PC-9 (cell line): ENCODE data around the gene MICOS13. TPM values are rescaled to one million over a fixed set of nuclear protein-coding genes. Genes with fewer than 3 reads are reported as not detected.

Experiments
- BruUV-seq: library from RNA; stranded (reverse); fragments of 400-500 nt; replicated peaks from 2 replicates; lab custom pipeline; 2021; lab: Mats Ljungman, UMichigan
- CTCF ChIA-PET: fragments of 300-600 bp; sonication (Branson Sonifier 250); formaldehyde crosslinking; loops from one replicate; lab custom pipeline; 2022; ENCODE audit warnings: antibody characterized with exemption; lab: Charles Lee
- POLR2A ChIA-PET: fragments of 300-600 bp; sonication (Branson Sonifier 250); formaldehyde crosslinking; loops from one replicate; lab custom pipeline; 2022; ENCODE audit warnings: antibody characterized with exemption; ENCODE audit not compliant: unreplicated experiment; lab: Charles Lee
- DNase-seq, 2 experiments: peaks; one replicate each; pipeline versions ENCODE4 v3.0.0 to v3.0.0-alpha.2; 2015 to 2022; ENCODE audit warnings: mixed read lengths in 1 of 2
- H2AFZ ChIP-seq: fragments of 200-600 bp; sonication (generic); 2 replicates; pipeline ENCODE4 v1.8.1; 2017; ENCODE audit warnings: antibody characterized with exemption
- H3F3A ChIP-seq: fragments of 200-600 bp; sonication (generic); 2 replicates; pipeline ENCODE4 v1.8.1; 2017; ENCODE audit warnings: antibody characterized with exemption, mild to moderate bottlenecking, low read depth; ENCODE audit not compliant: insufficient read depth
- H3K27ac ChIP-seq: fragments of 200-600 bp; sonication (generic); 2 replicates; pipeline ENCODE4 v1.6.1; 2016; ENCODE audit warnings: mixed run types
- H3K27me3 ChIP-seq: fragments of 200-600 bp; sonication (generic); 2 replicates; pipeline ENCODE4 v1.6.1; 2016; ENCODE audit warnings: low read depth, mixed run types; ENCODE audit not compliant: insufficient read depth
- H3K36me3 ChIP-seq: fragments of 200-600 bp; sonication (generic); 2 replicates; pipeline ENCODE4 v1.6.1; 2016; ENCODE audit warnings: low read depth, mixed run types
- H3K4me1 ChIP-seq: fragments of 200-600 bp; sonication (generic); replicated peaks from 2 replicates; pipeline ENCODE4 v1.6.1; 2016; ENCODE audit warnings: mixed run types; ENCODE audit not compliant: insufficient read depth
- H3K4me2 ChIP-seq: fragments of 200-600 bp; sonication (generic); 2 replicates; pipeline ENCODE4 v1.6.1; 2017; ENCODE audit warnings: mixed run types
- H3K4me3 ChIP-seq: fragments of 200-600 bp; sonication (generic); 2 replicates; pipeline ENCODE4 v1.6.1; 2016; ENCODE audit warnings: mixed run types
- H3K79me2 ChIP-seq: fragments of 200-600 bp; sonication (generic); 2 replicates; pipeline ENCODE4 v1.6.1; 2017; ENCODE audit warnings: low read depth, mixed run types
- H3K9me2 ChIP-seq: fragments of 200-600 bp; sonication (generic); 2 replicates; pipeline ENCODE4 v1.8.1; 2017; ENCODE audit warnings: mild to moderate bottlenecking; ENCODE audit not compliant: insufficient read depth
- H3K9me3 ChIP-seq: fragments of 200-600 bp; sonication (generic); 2 replicates; pipeline ENCODE4 v1.8.1; 2016; ENCODE audit warnings: low read depth; ENCODE audit not compliant: insufficient read depth
- H4K20me1 ChIP-seq: fragments of 200-600 bp; sonication (generic); 2 replicates; pipeline ENCODE4 v1.8.1; 2017; ENCODE audit not compliant: insufficient read depth
- EZH2 ChIP-seq: fragments of 200-600 bp; sonication (generic); IDR thresholded peaks from 2 replicates; pipeline ENCODE4 v1.8.0; 2017; ENCODE audit warnings: antibody characterized with exemption, low read depth
- intact Hi-C: fragments of 100-400 bp; cut with micrococcal nuclease; formaldehyde crosslinking; loops from one replicate; pipeline ENCODE4 v1.10.0; 2022; ENCODE audit not compliant: unreplicated experiment
- total RNA-seq: library from RNA; stranded (reverse); gene quantifications from 2 replicates; pipeline ENCODE4 v1.2.3, GENCODE V29; 2021
- TF ChIP-seq, protein P1 (sequence below): fragments of 200-600 bp; sonication (generic); conservative IDR thresholded peaks from 2 replicates; pipeline ENCODE4 v1.6.1; 2017; ENCODE audit warnings: mixed run types, antibody characterized with exemption, mild to moderate bottlenecking, moderate library complexity

The MICOS13 gene
- total RNA-seq, 1 experiment from 2014 or later = 34.7 TPM

DNA sequence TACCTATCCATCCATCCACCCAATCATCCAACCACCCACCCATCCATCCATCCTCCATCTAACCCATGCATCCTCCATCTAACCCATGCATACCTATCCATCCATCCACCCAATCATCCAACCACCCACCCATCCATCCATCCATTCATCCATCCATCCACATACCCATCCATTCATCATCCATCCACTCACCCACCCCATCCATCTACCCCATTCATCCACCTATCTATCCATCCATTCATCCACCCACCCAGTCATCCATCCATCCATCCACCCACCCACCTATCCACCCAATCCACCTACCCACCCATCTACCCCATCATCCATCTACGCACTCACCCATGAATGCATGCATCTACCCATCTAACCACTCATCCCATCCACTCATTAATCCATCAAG, 6.6 kb downstream of the MICOS13 start:
- ChIA-PET CTCF (no interaction called here), POLR2A (no interaction called here)
- Histone ChIP-seq H3K4me1 (no peaks in the 10 kb centered on the region), H3F3A (no peaks in the 10 kb centered on the region), H4K20me1 (no peaks in the 10 kb centered on the region), H3K27ac (no peak overlapping the region), H3K9me2 (no peaks in the 10 kb centered on the region), H3K4me3 (no peak overlapping the region), H3K9me3 (no peaks in the 10 kb centered on the region), H3K79me2 (no peaks in the 10 kb centered on the region), H3K27me3 (no peaks in the 10 kb centered on the region), H3K36me3 (no peaks in the 10 kb centered on the region), H3K4me2 (no peak overlapping the region), H2AFZ (no peak overlapping the region)
- BruUV-seq = no TSS peak
- TF ChIP-seq, protein P1, sequence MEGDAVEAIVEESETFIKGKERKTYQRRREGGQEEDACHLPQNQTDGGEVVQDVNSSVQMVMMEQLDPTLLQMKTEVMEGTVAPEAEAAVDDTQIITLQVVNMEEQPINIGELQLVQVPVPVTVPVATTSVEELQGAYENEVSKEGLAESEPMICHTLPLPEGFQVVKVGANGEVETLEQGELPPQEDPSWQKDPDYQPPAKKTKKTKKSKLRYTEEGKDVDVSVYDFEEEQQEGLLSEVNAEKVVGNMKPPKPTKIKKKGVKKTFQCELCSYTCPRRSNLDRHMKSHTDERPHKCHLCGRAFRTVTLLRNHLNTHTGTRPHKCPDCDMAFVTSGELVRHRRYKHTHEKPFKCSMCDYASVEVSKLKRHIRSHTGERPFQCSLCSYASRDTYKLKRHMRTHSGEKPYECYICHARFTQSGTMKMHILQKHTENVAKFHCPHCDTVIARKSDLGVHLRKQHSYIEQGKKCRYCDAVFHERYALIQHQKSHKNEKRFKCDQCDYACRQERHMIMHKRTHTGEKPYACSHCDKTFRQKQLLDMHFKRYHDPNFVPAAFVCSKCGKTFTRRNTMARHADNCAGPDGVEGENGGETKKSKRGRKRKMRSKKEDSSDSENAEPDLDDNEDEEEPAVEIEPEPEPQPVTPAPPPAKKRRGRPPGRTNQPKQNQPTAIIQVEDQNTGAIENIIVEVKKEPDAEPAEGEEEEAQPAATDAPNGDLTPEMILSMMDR = no peak
- TF ChIP-seq EZH2 = no peak
- no peak for DNase-seq
- intact Hi-C loops = no loop called here

DNA sequence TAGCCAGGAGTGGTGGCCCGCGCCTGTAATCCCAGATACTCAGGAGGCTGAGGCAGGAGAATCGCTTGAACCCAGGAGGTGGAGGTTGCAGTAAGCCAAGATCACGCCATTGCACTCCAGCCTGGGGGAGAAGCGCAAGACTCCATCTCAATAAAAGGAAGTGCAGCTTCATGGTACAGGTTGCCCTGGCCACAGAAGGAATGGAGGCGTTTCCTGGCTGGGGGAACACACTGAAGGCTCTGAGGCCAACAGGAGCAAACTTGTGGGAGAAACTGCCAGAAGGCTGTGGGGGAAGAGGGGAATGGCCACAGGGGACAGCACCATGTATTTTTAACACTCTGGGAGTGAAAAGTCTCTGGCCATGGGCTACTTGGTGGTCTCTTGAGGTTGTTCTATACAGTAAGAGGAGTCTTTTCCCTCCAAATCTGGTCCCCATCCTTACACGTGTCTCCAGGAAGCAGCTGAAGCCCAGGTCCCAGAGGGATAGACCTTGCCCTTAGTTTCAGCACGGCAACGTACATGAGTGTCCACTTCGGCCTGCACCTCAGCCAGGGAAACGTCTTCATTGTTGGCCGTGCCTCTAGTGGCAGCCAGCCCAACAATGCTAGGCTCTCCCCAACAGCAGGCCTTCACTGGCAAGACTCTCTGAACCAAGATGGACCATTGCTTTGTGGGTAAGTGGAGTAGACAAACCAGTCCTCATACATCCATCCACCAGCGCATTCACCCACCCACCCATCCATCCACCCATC, 7.4 kb downstream of the MICOS13 start:
- Histone ChIP-seq H2AFZ (no peak overlapping the region), H3K27ac (no peak overlapping the region), H3K4me2 (no peak overlapping the region), H3K36me3 (no peaks in the 10 kb centered on the region), H4K20me1 (no peaks in the 10 kb centered on the region), H3K9me3 (no peaks in the 10 kb centered on the region), H3K9me2 (no peaks in the 10 kb centered on the region), H3K27me3 (no peaks in the 10 kb centered on the region), H3K4me1 (no peaks in the 10 kb centered on the region), H3K4me3 (no peak overlapping the region), H3K79me2 (no peaks in the 10 kb centered on the region), H3F3A (no peaks in the 10 kb centered on the region)
- ChIA-PET CTCF (no interaction called here), POLR2A (no interaction called here)
- intact Hi-C loops = no loop called here
- no peak for DNase-seq
- no peak for TF ChIP-seq EZH2
- TF ChIP-seq, protein P1 = no peak
- no TSS peak for BruUV-seq

DNA sequence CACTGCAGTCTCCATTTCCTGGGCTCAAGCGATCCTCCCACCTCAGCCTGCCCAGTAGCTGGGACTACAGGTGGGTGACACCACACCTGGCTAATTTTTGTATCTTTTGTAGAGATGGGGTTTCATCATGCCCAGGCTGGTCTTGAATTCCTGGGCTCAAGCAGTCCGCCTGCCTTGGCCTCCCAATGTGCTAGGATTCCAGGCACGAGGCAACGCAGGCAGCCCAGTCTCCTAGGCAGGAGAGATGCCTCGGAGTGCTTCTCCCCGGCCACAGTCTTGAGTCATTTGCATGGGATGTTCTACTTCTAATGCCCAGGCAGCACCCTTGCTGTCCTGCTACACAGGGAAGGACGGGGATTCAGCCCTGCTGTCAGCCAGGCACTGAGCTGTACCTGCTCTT, 8.7 kb downstream of the MICOS13 start:
- TF ChIP-seq, protein P1 = no peak
- no peak for TF ChIP-seq EZH2
- no peak overlapping the region for H3K4me2 ChIP-seq
- BruUV-seq = no TSS peak

More for the DNA sequence above, 8.7 kb downstream of the MICOS13 start:
- Histone ChIP-seq H3K27me3 (no peaks in the 10 kb centered on the region), H3K9me2 (no peaks in the 10 kb centered on the region), H3K36me3 (no peaks in the 10 kb centered on the region), H2AFZ (no peak overlapping the region), H3K4me1 (no peaks in the 10 kb centered on the region), H3K9me3 (no peaks in the 10 kb centered on the region), H3F3A (no peaks in the 10 kb centered on the region), H4K20me1 (no peaks in the 10 kb centered on the region), H3K79me2 (no peaks in the 10 kb centered on the region), H3K27ac (no peak overlapping the region), H3K4me3 (no peak overlapping the region)
- POLR2A ChIA-PET = no interaction called here
- intact Hi-C loops = no loop called here
- no peak for DNase-seq
- CTCF ChIA-PET = no interaction called here
